Stromal cell of bone marrow (primary cell): Measurements from ENCODE around the gene RPS6KL1.

Source experiments
- DNase-seq: peaks from one replicate; pipeline ENCODE4 v3.0.0-alpha.2; 2012; ENCODE audit warnings: low read depth

RPS6KL1 gene

GRCh38 chr14:74855021-74855420, 68.0 kb downstream of the RPS6KL1 start:
- DNase-seq, result no peak
